Endothelial cell (in vitro differentiated cells): ENCODE results near the gene IL1R2. TPM values are rescaled to one million over a fixed set of nuclear protein-coding genes. Genes with fewer than 3 reads are reported as not detected.

Source experiments
- DNase-seq: peaks from one replicate; pipeline ENCODE4 v3.0.0; 2021; ENCODE audit warnings: low spot score
- H3K27ac Mint-ChIP-seq: one replicate; pipeline ENCODE4 v1.8.0; 2021; ENCODE audit warnings: mixed read lengths, inconsistent platforms; ENCODE audit not compliant: unreplicated experiment
- H3K27me3 Mint-ChIP-seq: one replicate; pipeline ENCODE4 v1.8.0; 2021; ENCODE audit warnings: mild to moderate bottlenecking, moderate library complexity, mixed read lengths, inconsistent platforms; ENCODE audit not compliant: unreplicated experiment
- H3K36me3 Mint-ChIP-seq: one replicate; pipeline ENCODE4 v1.8.0; 2021; ENCODE audit warnings: mild to moderate bottlenecking, low read depth, mixed read lengths, inconsistent platforms; ENCODE audit not compliant: unreplicated experiment
- H3K4me1 Mint-ChIP-seq: one replicate; pipeline ENCODE4 v1.8.0; 2021; ENCODE audit warnings: mild to moderate bottlenecking, mixed read lengths, inconsistent platforms; ENCODE audit not compliant: unreplicated experiment
- H3K4me3 Mint-ChIP-seq: one replicate; pipeline ENCODE4 v1.8.0; 2021; ENCODE audit warnings: mild to moderate bottlenecking, mixed read lengths, inconsistent platforms; ENCODE audit not compliant: unreplicated experiment
- H3K9me3 Mint-ChIP-seq: one replicate; pipeline ENCODE4 v1.8.0; 2021; ENCODE audit warnings: mixed read lengths, inconsistent platforms; ENCODE audit not compliant: unreplicated experiment
- CTCF ChIP-seq: fragments of 200-600 bp; sonication (generic); IDR thresholded peaks from one replicate; pipeline ENCODE4 v1.5.0; 2021; ENCODE audit warnings: antibody characterized with exemption; ENCODE audit not compliant: unreplicated experiment
- total RNA-seq: library from RNA; stranded (reverse); fragmentation: NEBNext Ultra II Directional; extraction: Animal tissue kit (Norgen Biotek cat#: 25700); gene quantifications from one replicate; pipeline ENCODE4 v1.2.1, GENCODE V29; 2021; ENCODE audit not compliant: unreplicated experiment

The IL1R2 gene
- total RNA-seq, 1 donor from 2014 or later, result not detected

- Mint-ChIP-seq H3K4me1 (no peaks in the 10 kb centered on the region), H3K9me3 (no peaks in the 10 kb centered on the region), H3K36me3 (peaks cover 5% of the 10 kb centered on the region), H3K27me3 (peaks cover 1% of the 10 kb centered on the region), H3K27ac (no peak overlapping the region), H3K4me3 (no peak overlapping the region)
- no peak for DNase-seq
- no peak for TF ChIP-seq CTCF
Observed at GRCh38 chr2:101948625-101949155, 43.1 kb upstream of the IL1R2 start.

- Mint-ChIP-seq H3K36me3 (peaks cover 5% of the 10 kb centered on the region), H3K9me3 (no peaks in the 10 kb centered on the region), H3K4me3 (no peak overlapping the region), H3K4me1 (no peaks in the 10 kb centered on the region), H3K27me3 (peaks cover 1% of the 10 kb centered on the region), H3K27ac (no peak overlapping the region)
- DNase-seq, result no peak
- TF ChIP-seq CTCF, result no peak
Observed at GRCh38 chr2:101949304-101949703, 42.5 kb upstream of the IL1R2 start.

- Mint-ChIP-seq H3K4me3 (no peak overlapping the region), H3K9me3 (no peaks in the 10 kb centered on the region), H3K36me3 (peaks cover 5% of the 10 kb centered on the region), H3K27me3 (peaks cover 3% of the 10 kb centered on the region), H3K27ac (no peak overlapping the region), H3K4me1 (peaks cover 2% of the 10 kb centered on the region)
- TF ChIP-seq CTCF, result no peak
- DNase-seq, result no peak
Observed at GRCh38 chr2:101951296-101951695, 40.5 kb upstream of the IL1R2 start.

- peaks cover 5% of the 10 kb centered on the region for H3K36me3 Mint-ChIP-seq
- H3K27me3 Mint-ChIP-seq, result peaks cover 3% of the 10 kb centered on the region
- H3K27ac Mint-ChIP-seq, result no peak overlapping the region
- H3K9me3 Mint-ChIP-seq, result no peaks in the 10 kb centered on the region
- no peak for DNase-seq
- H3K4me3 Mint-ChIP-seq, result no peak overlapping the region
- TF ChIP-seq CTCF, result no peak
- H3K4me1 Mint-ChIP-seq, result peaks cover 2% of the 10 kb centered on the region
Observed at GRCh38 chr2:101952551-101952950, 39.2 kb upstream of the IL1R2 start.

GRCh38 chr2:101956465-101957438, 35.0 kb upstream of the IL1R2 start:
- Mint-ChIP-seq H3K27me3 (peaks cover 2% of the 10 kb centered on the region), H3K4me1 (peaks cover 2% of the 10 kb centered on the region), H3K4me3 (no peak overlapping the region), H3K9me3 (no peaks in the 10 kb centered on the region), H3K36me3 (no peaks in the 10 kb centered on the region), H3K27ac (no peak overlapping the region)
- TF ChIP-seq CTCF, result no peak
- no peak for DNase-seq
